Tibial nerve (tissue), 4 donors: ENCODE measurements around the gene HGS. TPM values are rescaled to one million over a fixed set of nuclear protein-coding genes. Genes with fewer than 3 reads are reported as not detected.

Experiments used
- DNase-seq, 2 donors: peaks; one replicate each; pipeline ENCODE4 v3.0.0-alpha.2; 2019; ENCODE audit warnings: low spot score in 2 of 2
- H3K27ac ChIP-seq, 4 donors: fragments of 200-600 bp; sonication (generic) in 3 of 4; one replicate each; pipeline ENCODE4 v1.5.1; 2017 to 2019; ENCODE audit warnings: mild to moderate bottlenecking in 1 of 4
- H3K27me3 ChIP-seq, 2 donors: fragments of 200-600 bp; sonication (generic) in 1 of 2; one replicate each; pipeline versions ENCODE4 v1.5.1 to v1.6.0; 2017 to 2019
- H3K36me3 ChIP-seq, 3 donors: fragments of 200-600 bp; sonication (generic); one replicate each; pipeline ENCODE4 v1.5.1; 2018 to 2019
- H3K4me1 ChIP-seq, 4 donors: fragments of 200-600 bp; sonication (generic) in 3 of 4; one replicate each; pipeline ENCODE4 v1.5.1; 2017 to 2019
- H3K4me3 ChIP-seq, 4 donors: fragments of 200-600 bp; sonication (generic) in 3 of 4; one replicate each; pipeline ENCODE4 v1.5.1; 2017 to 2019; ENCODE audit warnings: mild to moderate bottlenecking in 1 of 4, moderate library complexity in 1 of 4
- H3K9me3 ChIP-seq, 4 donors: fragments of 200-600 bp; sonication (generic) in 3 of 4; one replicate each; pipeline ENCODE4 v1.5.1; 2017 to 2019
- CTCF ChIP-seq, 5 experiments: fragments of 200-600 bp in 3 of 5; fragments of 450-650 bp in 2 of 5; sonication (generic) in 3 of 5; IDR thresholded peaks; one replicate each; pipeline ENCODE4 v1.5.1; 2016 to 2019; ENCODE audit warnings: antibody characterized with exemption in 5 of 5, mild to moderate bottlenecking in 3 of 5, moderate library complexity in 2 of 5
- EP300 ChIP-seq, 2 donors: sonication (generic); formaldehyde crosslinking; IDR thresholded peaks; one replicate each; pipeline ENCODE4 v1.6.1; 2017; ENCODE audit warnings: antibody characterized with exemption in 2 of 2, mild to moderate bottlenecking in 1 of 2
- POLR2A ChIP-seq, 2 donors: fragments of 450-650 bp; IDR thresholded peaks; one replicate each; pipeline ENCODE4 v1.6.1; 2017; ENCODE audit warnings: antibody characterized with exemption in 2 of 2, mild to moderate bottlenecking in 2 of 2, moderate library complexity in 2 of 2
- WGBS, 2 donors: methylation state at CpG; one replicate each; pipeline ENCODE4 v1.1.5; 2018; 5-methylcytosine and 5-hydroxymethylcytosine counted together
- total RNA-seq, 4 donors: library from RNA; depleted of rRNA; stranded (reverse); fragments of >200 nt; gene quantifications; one replicate each; pipeline ENCODE4 v1.1.0, GENCODE V29; 2016

HGS gene
- total RNA-seq, 4 donors from 2014 or later: 75.2 to 166 (median 104) TPM

GRCh38 chr17:81707725-81708646 lies 24.2 kb downstream of the HGS start:
- Histone ChIP-seq H3K4me3 (no peak overlapping the region), H3K9me3 (no peaks in the 10 kb centered on the region), H3K27ac (no peak overlapping the region), H3K4me1 (peaks cover 0 to 38% (median 29%) of the 10 kb centered on the region in 4 donors), H3K27me3 (no peaks in the 10 kb centered on the region), H3K36me3 (peaks cover 0 to 37% (median 4%) of the 10 kb centered on the region in 3 donors)
- no peak for DNase-seq
- WGBS, 2 donors: 83 to 93% methylated on average over 9 to 25 of the region's 25 CpGs
- TF ChIP-seq EP300 (IDR thresholded peaks at IDR 0.05) (no peak), POLR2A (IDR thresholded peaks at IDR 0.05) (no peak), CTCF (IDR thresholded peaks at IDR 0.05) (no peak)

GRCh38 chr17:81708739-81709185 lies 25.0 kb downstream of the HGS start:
- Histone ChIP-seq H3K27me3 (no peaks in the 10 kb centered on the region), H3K36me3 (peaks cover 0 to 37% (median 4%) of the 10 kb centered on the region in 3 donors), H3K9me3 (no peaks in the 10 kb centered on the region), H3K27ac (no peak overlapping the region), H3K4me3 (no peak overlapping the region), H3K4me1 (peaks cover 0 to 44% (median 36%) of the 10 kb centered on the region in 4 donors)
- DNase-seq: no peak
- TF ChIP-seq CTCF (IDR thresholded peaks at IDR 0.05) (no peak), EP300 (IDR thresholded peaks at IDR 0.05) (no peak), POLR2A (IDR thresholded peaks at IDR 0.05) (no peak)
- 74 to 83% methylated on average over 16 to 17 of the region's 17 CpGs for WGBS, 2 donors

- 10 to 15% methylated on average over 23 to 28 of the region's 29 CpGs for WGBS, 2 donors
- Histone ChIP-seq H3K4me1 (peaks cover 0 to 51% (median 36%) of the 10 kb centered on the region in 4 donors), H3K4me3 (peak overlapping the region in 2 of 4 donors; percentile 81 to 90), H3K27ac (peak overlapping the region in 1 of 4 donors; percentile 3), H3K27me3 (no peaks in the 10 kb centered on the region), H3K9me3 (no peaks in the 10 kb centered on the region), H3K36me3 (peaks cover 0 to 42% (median 4%) of the 10 kb centered on the region in 3 donors)
- TF ChIP-seq CTCF (IDR thresholded peaks at IDR 0.05) (no peak), EP300 (IDR thresholded peaks at IDR 0.05) (no peak), POLR2A (IDR thresholded peaks at IDR 0.05) (no peak)
- DNase-seq: no peak
Observed at GRCh38 chr17:81710514-81711308, 26.9 kb downstream of the HGS start.

- no peaks in the 10 kb centered on the region for H3K27me3 ChIP-seq
- WGBS, 2 donors: 0% methylated on average over 24 to 32 of the region's 89 CpGs
- H3K4me1 ChIP-seq: peaks cover 0 to 51% (median 36%) of the 10 kb centered on the region in 4 donors
- peak within 1 kb of the TSS; percentile 49 to 88 (median 82) for H3K27ac ChIP-seq
- H3K4me3 ChIP-seq: peak within 1 kb of the TSS; percentile 63 to 90 (median 84)
- peaks cover 0 to 42% (median 0%) of the 10 kb centered on the region in 3 donors for H3K36me3 ChIP-seq
- DNase-seq: peak; percentile 44 to 60
- TF ChIP-seq CTCF (IDR thresholded peaks at IDR 0.05) (peak in 4 of 5 experiments; percentile 14 to 75 (median 55)), EP300 (IDR thresholded peaks at IDR 0.05) (no peak), POLR2A (IDR thresholded peaks at IDR 0.05) (peak in 1 of 2 donors; percentile 38)
- H3K9me3 ChIP-seq: no peaks in the 10 kb centered on the region
Observed at GRCh38 chr17:81711814-81712467, 28.1 kb downstream of the HGS start, which contains the start of gene SLC25A10. Gene SLC25A10 (plus strand): TSS chr17:81712284. CDS start chr17:81712427, 143 bp downstream.
